Nephron progenitor cell (in vitro differentiated cells): ENCODE data around the gene CUL2.

Experiments
- DNase-seq: peaks from one replicate; pipeline ENCODE4 v3.0.0; 2021
- H3K27ac Mint-ChIP-seq: 2 replicates; pipeline ENCODE4 v1.8.0; 2021; ENCODE audit warnings: mild to moderate bottlenecking, moderate library complexity, mixed read lengths
- H3K27me3 Mint-ChIP-seq: 2 replicates; pipeline ENCODE4 v1.8.0; 2021; ENCODE audit warnings: mild to moderate bottlenecking, low read depth, mixed read lengths; ENCODE audit not compliant: poor library complexity
- H3K36me3 Mint-ChIP-seq: 2 replicates; pipeline ENCODE4 v1.8.0; 2021; ENCODE audit warnings: low read depth, mixed read lengths
- H3K4me1 Mint-ChIP-seq: 2 replicates; pipeline ENCODE4 v1.8.0; 2021; ENCODE audit warnings: mixed read lengths
- H3K4me3 Mint-ChIP-seq: 2 replicates; pipeline ENCODE4 v1.8.0; 2021; ENCODE audit warnings: mild to moderate bottlenecking, moderate library complexity, mixed read lengths
- H3K9me3 Mint-ChIP-seq: 2 replicates; pipeline ENCODE4 v1.8.0; 2021; ENCODE audit warnings: mild to moderate bottlenecking, moderate library complexity, mixed read lengths
- CTCF ChIP-seq: fragments of 200-600 bp; sonication (generic); IDR thresholded peaks from 2 replicates; pipeline ENCODE4 v1.5.0; 2021; ENCODE audit warnings: antibody characterized with exemption

Gene CUL2

GRCh38 chr10:35004651-35005050, 85.5 kb downstream of the CUL2 start:
- H3K4me1 Mint-ChIP-seq = peaks cover 15% of the 10 kb centered on the region
- peak overlapping the region; percentile 10 for H3K27ac Mint-ChIP-seq
- no peaks in the 10 kb centered on the region for H3K27me3 Mint-ChIP-seq

GRCh38 chr10:35003906-35004305, 86.2 kb downstream of the CUL2 start:
- TF ChIP-seq CTCF = no peak
- DNase-seq = no peak
- Mint-ChIP-seq H3K4me1 (peaks cover 22% of the 10 kb centered on the region), H3K27me3 (no peaks in the 10 kb centered on the region), H3K9me3 (no peaks in the 10 kb centered on the region), H3K36me3 (peaks cover 10% of the 10 kb centered on the region), H3K27ac (no peak overlapping the region), H3K4me3 (no peak overlapping the region)

More at GRCh38 chr10:35004651-35005050, 85.5 kb downstream of the CUL2 start:
- DNase-seq = no peak
- Mint-ChIP-seq H3K9me3 (no peaks in the 10 kb centered on the region), H3K4me3 (no peak overlapping the region), H3K36me3 (peaks cover 15% of the 10 kb centered on the region)
- no peak for TF ChIP-seq CTCF

GRCh38 chr10:35000936-35001335, 89.2 kb downstream of the CUL2 start:
- no peak for TF ChIP-seq CTCF
- H3K4me3 Mint-ChIP-seq = no peak overlapping the region
- H3K27ac Mint-ChIP-seq = no peak overlapping the region
- H3K27me3 Mint-ChIP-seq = peaks cover 3% of the 10 kb centered on the region
- H3K4me1 Mint-ChIP-seq = peaks cover 10% of the 10 kb centered on the region
- H3K36me3 Mint-ChIP-seq = peaks cover 2% of the 10 kb centered on the region
- no peak for DNase-seq
- no peaks in the 10 kb centered on the region for H3K9me3 Mint-ChIP-seq

- Mint-ChIP-seq H3K4me3 (no peak overlapping the region), H3K36me3 (no peaks in the 10 kb centered on the region), H3K4me1 (peaks cover 24% of the 10 kb centered on the region), H3K27ac (no peak overlapping the region), H3K9me3 (no peaks in the 10 kb centered on the region), H3K27me3 (peaks cover 7% of the 10 kb centered on the region)
- no peak for TF ChIP-seq CTCF
- no peak for DNase-seq
Measured at GRCh38 chr10:34999532-34999931, 90.6 kb downstream of the CUL2 start.

- H3K9me3 Mint-ChIP-seq = no peaks in the 10 kb centered on the region
- H3K4me3 Mint-ChIP-seq = no peak overlapping the region
- peaks cover 9% of the 10 kb centered on the region for H3K27me3 Mint-ChIP-seq
- no peaks in the 10 kb centered on the region for H3K36me3 Mint-ChIP-seq
- H3K27ac Mint-ChIP-seq = no peak overlapping the region
- DNase-seq = no peak
- no peak for TF ChIP-seq CTCF
- peaks cover 29% of the 10 kb centered on the region for H3K4me1 Mint-ChIP-seq
Measured at GRCh38 chr10:34998940-34999339, 91.2 kb downstream of the CUL2 start.

GRCh38 chr10:34996843-34997242, 93.3 kb downstream of the CUL2 start:
- peaks cover 9% of the 10 kb centered on the region for H3K27me3 Mint-ChIP-seq
- TF ChIP-seq CTCF = no peak
- H3K4me1 Mint-ChIP-seq = peaks cover 29% of the 10 kb centered on the region
- H3K4me3 Mint-ChIP-seq = no peak overlapping the region
- H3K36me3 Mint-ChIP-seq = no peaks in the 10 kb centered on the region
- no peak overlapping the region for H3K27ac Mint-ChIP-seq
- no peak for DNase-seq
- no peaks in the 10 kb centered on the region for H3K9me3 Mint-ChIP-seq
